Psoas muscle (tissue), 8 donors: ENCODE measurements around the gene CCDC148. TPM values are rescaled to one million over a fixed set of nuclear protein-coding genes. Genes with fewer than 3 reads are reported as not detected.
"Not testable (repeated sequence)": the region's sequence is repeated elsewhere in the genome, so short reads cannot be mapped to it uniquely, and the experiment has no call there.

Source experiments
- ATAC-seq, 4 donors: fragments of 200-7000 bp; cut with Tn5 transposase; one replicate each; pipeline ENCODE4 v1.9.1; 2020; ENCODE audit warnings: moderate library complexity in 3 of 4, mild to moderate bottlenecking in 2 of 4
- DNase-seq, 2 donors: peaks; one replicate each; pipeline ENCODE4 v3.0.0-alpha.2; 2020
- H3K27ac ChIP-seq: fragments of 200-600 bp; one replicate; pipeline ENCODE4 v1.8.0; 2022
- H3K27me3 ChIP-seq, 3 donors: fragments of 200-600 bp in 1 of 3; one replicate each; pipeline versions ENCODE4 v1.6.1 to v1.8.0; 2013 to 2022; ENCODE audit warnings: low read length in 2 of 3, mild to moderate bottlenecking in 2 of 3, moderate library complexity in 1 of 3; ENCODE audit not compliant: insufficient read depth in 3 of 3
- H3K36me3 ChIP-seq, 2 donors: fragments of 200-600 bp in 1 of 2; one replicate each; pipeline versions ENCODE4 v1.6.1 to v1.8.0; 2013 to 2022; ENCODE audit warnings: low read depth in 1 of 2, mild to moderate bottlenecking in 1 of 2, moderate library complexity in 1 of 2; ENCODE audit not compliant: insufficient read depth in 1 of 2
- H3K4me1 ChIP-seq: fragments of 200-600 bp; one replicate; pipeline ENCODE4 v1.8.0; 2022
- H3K4me3 ChIP-seq: fragments of 200-600 bp; one replicate; pipeline ENCODE4 v1.8.0; 2022; ENCODE audit warnings: mild to moderate bottlenecking
- H3K9me3 ChIP-seq: fragments of 200-600 bp; one replicate; pipeline ENCODE4 v1.8.0; 2022
- WGBS, 3 donors: extraction: QIAGEN DNeasy Blood & Tissue Kit; methylation state at CpG; one replicate each; pipeline versions ENCODE4 v1.1.6 to v1.1.7; 2013; 5-methylcytosine and 5-hydroxymethylcytosine counted together
- intact Hi-C, 2 donors: fragments of 100-400 bp; cut with DNase I; formaldehyde crosslinking; loops; one replicate each; pipeline versions ENCODE4 v1.11.0 to v1.14.2; 2022
- polyA plus RNA-seq, 3 donors: library from polyadenylated mRNA; stranded (reverse); fragments of 200-250 nt; gene quantifications; one replicate each; pipeline ENCODE4 v1.2.3, GENCODE V29; 2013
- total RNA-seq, 4 donors: library from RNA; stranded (reverse); fragmentation: NEBNext Ultra II Directional in 2 of 4; extraction: Animal tissue kit (Norgen Biotek cat#: 25700) in 2 of 4; gene quantifications; one replicate each; pipeline versions ENCODE4 v1.2.1 to v1.2.4, GENCODE V29; 2021 to 2023
- TF ChIP-seq, protein P1 (sequence below): fragments of 200-600 bp; IDR thresholded peaks from one replicate; pipeline ENCODE4 v1.8.0; 2022; ENCODE audit warnings: antibody characterized with exemption
- donor health status: healthy with polysubstance abuse.
- donor health status: DM: no; HTN: no; CAD: no; lungs with moderate emphysema.
- donor health status: Bipolar disorder and iron deficiency.
- donor health status: healthy.
- donor health status: DM: yes; HTN: yes; CAD: no.
- donor health status: DM: no; HTN: no; CAD: no.
- donor health status: DM: no; HTN: no; CAD: no.
- donor health status: DM: yes; HTN: yes; CAD: no.

CCDC148 gene
- total and polyA plus RNA-seq, 7 donors = 0.10 TPM; not detected in 6

GRCh38 chr2:158315000-158315399 is 141.6 kb downstream of the CCDC148 start:
- H3K27me3 ChIP-seq = no peaks in the 10 kb centered on the region
- no peak overlapping the region for H3K27ac ChIP-seq
- TF ChIP-seq, protein P1, sequence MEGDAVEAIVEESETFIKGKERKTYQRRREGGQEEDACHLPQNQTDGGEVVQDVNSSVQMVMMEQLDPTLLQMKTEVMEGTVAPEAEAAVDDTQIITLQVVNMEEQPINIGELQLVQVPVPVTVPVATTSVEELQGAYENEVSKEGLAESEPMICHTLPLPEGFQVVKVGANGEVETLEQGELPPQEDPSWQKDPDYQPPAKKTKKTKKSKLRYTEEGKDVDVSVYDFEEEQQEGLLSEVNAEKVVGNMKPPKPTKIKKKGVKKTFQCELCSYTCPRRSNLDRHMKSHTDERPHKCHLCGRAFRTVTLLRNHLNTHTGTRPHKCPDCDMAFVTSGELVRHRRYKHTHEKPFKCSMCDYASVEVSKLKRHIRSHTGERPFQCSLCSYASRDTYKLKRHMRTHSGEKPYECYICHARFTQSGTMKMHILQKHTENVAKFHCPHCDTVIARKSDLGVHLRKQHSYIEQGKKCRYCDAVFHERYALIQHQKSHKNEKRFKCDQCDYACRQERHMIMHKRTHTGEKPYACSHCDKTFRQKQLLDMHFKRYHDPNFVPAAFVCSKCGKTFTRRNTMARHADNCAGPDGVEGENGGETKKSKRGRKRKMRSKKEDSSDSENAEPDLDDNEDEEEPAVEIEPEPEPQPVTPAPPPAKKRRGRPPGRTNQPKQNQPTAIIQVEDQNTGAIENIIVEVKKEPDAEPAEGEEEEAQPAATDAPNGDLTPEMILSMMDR = no peak
- intact Hi-C loops = no loop called here
- ATAC-seq (no peak), DNase-seq (no peak)
- no peaks in the 10 kb centered on the region for H3K36me3 ChIP-seq
- H3K9me3 ChIP-seq = no peaks in the 10 kb centered on the region
- no peaks in the 10 kb centered on the region for H3K4me1 ChIP-seq
- H3K4me3 ChIP-seq = no peak overlapping the region
- WGBS, 3 donors = 38 to 46% (median 45%) methylated on average over 1 of the region's 1 CpG

DNA sequence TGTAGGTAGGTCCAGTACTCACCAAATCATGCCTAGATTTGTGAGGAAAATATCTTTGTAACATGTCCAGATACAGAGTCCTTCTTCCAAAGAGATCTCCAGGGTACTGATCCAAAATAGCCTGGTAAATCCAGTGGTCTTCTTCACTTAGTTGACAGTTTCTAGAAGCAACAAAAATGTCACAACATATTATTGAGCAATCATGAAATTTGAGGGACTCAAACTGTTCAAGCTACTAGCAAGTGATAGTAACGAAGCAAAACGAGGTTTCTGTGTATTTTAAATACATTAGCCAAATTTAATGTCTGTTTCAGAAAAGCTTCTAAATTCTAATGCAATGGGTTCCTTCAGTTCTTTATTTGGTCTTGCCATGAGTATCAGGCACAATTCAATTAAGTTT is 142.8 kb downstream of the CCDC148 start:
- Histone ChIP-seq H3K9me3 (no peaks in the 10 kb centered on the region), H3K27ac (no peak overlapping the region), H3K36me3 (no peaks in the 10 kb centered on the region), H3K4me3 (no peak overlapping the region), H3K4me1 (no peaks in the 10 kb centered on the region), H3K27me3 (no peaks in the 10 kb centered on the region)
- intact Hi-C loops = no loop called here
- TF ChIP-seq, protein P1 = no peak
- ATAC-seq (no peak), DNase-seq (no peak)
- 72 to 89% (median 78%) methylated on average over 2 of the region's 2 CpGs for WGBS, 3 donors

GRCh38 chr2:158312981-158313380 is 143.6 kb downstream of the CCDC148 start:
- no peak overlapping the region for H3K27ac ChIP-seq
- TF ChIP-seq, protein P1 = no peak
- H3K27me3 ChIP-seq = no peaks in the 10 kb centered on the region
- DNase-seq (no peak), ATAC-seq (no peak)
- H3K9me3 ChIP-seq = no peaks in the 10 kb centered on the region
- WGBS, 3 donors = 86 to 94% (median 91%) methylated on average over 1 of the region's 1 CpG
- H3K4me1 ChIP-seq = no peaks in the 10 kb centered on the region
- no peak overlapping the region for H3K4me3 ChIP-seq
- intact Hi-C loops = no loop called here
- no peaks in the 10 kb centered on the region for H3K36me3 ChIP-seq

GRCh38 chr2:158310407-158310806 is 146.1 kb downstream of the CCDC148 start:
- H3K4me3 ChIP-seq, H3K27ac ChIP-seq, ATAC-seq, H3K4me1 ChIP-seq, intact Hi-C loops, H3K9me3 ChIP-seq, H3K27me3 ChIP-seq, H3K36me3 ChIP-seq: not testable (repeated sequence)
- DNase-seq = peak in 1 of 2 donors; percentile 30
- WGBS, 3 donors = 93 to 98% (median 97%) methylated on average over 16 to 27 of the region's 27 CpGs

- H3K36me3 ChIP-seq = no peaks in the 10 kb centered on the region
- H3K4me1 ChIP-seq = no peaks in the 10 kb centered on the region
- H3K9me3 ChIP-seq = no peaks in the 10 kb centered on the region
- H3K27me3 ChIP-seq = no peaks in the 10 kb centered on the region
- H3K27ac ChIP-seq = no peak overlapping the region
- DNase-seq (no peak), ATAC-seq (no peak)
- WGBS, 3 donors = 91 to 94% (median 92%) methylated on average over 2 of the region's 2 CpGs
- intact Hi-C loops = no loop called here
- TF ChIP-seq, protein P1 = no peak
- no peak overlapping the region for H3K4me3 ChIP-seq
These were observed 151.1 kb downstream of the CCDC148 start for GRCh38 chr2:158305501-158305900.
